IMR-90 (cell line): ENCODE results near the gene COG2. TPM values are rescaled to one million over a fixed set of nuclear protein-coding genes. Genes with fewer than 3 reads are reported as not detected.

ENCODE experiments used
- ATAC-seq: fragments of 200-7000 bp; cut with Tn5 transposase; 2 replicates; pipeline ENCODE4 v1.9.1; 2020; ENCODE audit warnings: low read depth, mild to moderate bottlenecking, moderate library complexity
- BruUV-seq: library from RNA; stranded (reverse); fragments of 400-500 nt; replicated peaks from 2 replicates; lab custom pipeline; 2021; lab: Mats Ljungman, UMichigan
- CTCF ChIA-PET: fragments of 300-600 bp; formaldehyde crosslinking; extraction: SDS; loops from one replicate; lab custom pipeline; 2021; ENCODE audit warnings: antibody characterized with exemption; lab: Yijun Ruan, JAX
- POLR2A ChIA-PET: fragments of 300-600 bp; sonication (Branson Sonifier 250); formaldehyde crosslinking; loops from one replicate; lab custom pipeline; 2022; ENCODE audit warnings: antibody characterized with exemption; ENCODE audit not compliant: unreplicated experiment; lab: Charles Lee
- DNase-seq: peaks from one replicate; pipeline ENCODE4 v3.0.0; 2013
- H2AFZ ChIP-seq: replicated peaks from 2 replicates; pipeline ENCODE3; 2013; ENCODE audit warnings: low read length, mild to moderate bottlenecking; ENCODE audit not compliant: poor library complexity
- H2AK5ac ChIP-seq: 2 replicates; pipeline ENCODE4 v1.6.1; 2013; ENCODE audit warnings: low read depth, low read length, inconsistent platforms
- H2AK9ac ChIP-seq: replicated peaks from 2 replicates; pipeline ENCODE3; 2013; ENCODE audit warnings: mild to moderate bottlenecking, low read depth, low read length, moderate library complexity; ENCODE audit not compliant: poor library complexity
- H2BK120ac ChIP-seq: 2 replicates; pipeline ENCODE4 v1.6.1; 2013; ENCODE audit warnings: low read depth, low read length, inconsistent platforms
- H2BK15ac ChIP-seq: 3 replicates; pipeline ENCODE4 v1.6.1; 2013; ENCODE audit warnings: low read depth, low read length, inconsistent platforms
- H2BK20ac ChIP-seq: 2 replicates; pipeline ENCODE4 v1.6.1; 2013; ENCODE audit warnings: low read depth, mild to moderate bottlenecking, inconsistent platforms, low read length, moderate library complexity
- H2BK5ac ChIP-seq: 2 replicates; pipeline ENCODE4 v1.6.1; 2013; ENCODE audit warnings: mild to moderate bottlenecking, low read depth, low read length, inconsistent platforms; ENCODE audit not compliant: poor library complexity, severe bottlenecking
- H3K14ac ChIP-seq: replicated peaks from 2 replicates; pipeline ENCODE4 v1.6.1; 2013; ENCODE audit warnings: low read depth, low read length, inconsistent platforms
- H3K18ac ChIP-seq: 2 replicates; pipeline ENCODE4 v1.6.1; 2013; ENCODE audit warnings: low read depth, low read length, control low read depth
- H3K23ac ChIP-seq: 2 replicates; pipeline ENCODE4 v1.6.1; 2013; ENCODE audit warnings: low read depth, low read length, inconsistent platforms
- H3K27ac ChIP-seq: 2 replicates; pipeline ENCODE4 v1.5.1; 2013; ENCODE audit warnings: mild to moderate bottlenecking, control low read depth, low read length; ENCODE audit not compliant: insufficient read depth
- H3K27me3 ChIP-seq: 2 replicates; pipeline ENCODE4 v1.6.1; 2013; ENCODE audit warnings: low read length; ENCODE audit not compliant: control insufficient read depth, insufficient read depth
- H3K36me3 ChIP-seq: 2 replicates; pipeline ENCODE4 v1.6.1; 2013; ENCODE audit warnings: low read length, mixed read lengths; ENCODE audit not compliant: control insufficient read depth, insufficient read depth
- H3K4ac ChIP-seq: 2 replicates; pipeline ENCODE4 v1.6.1; 2013; ENCODE audit warnings: low read depth, low read length, inconsistent platforms
- H3K4me1 ChIP-seq: 2 replicates; pipeline ENCODE4 v1.6.1; 2013; ENCODE audit warnings: low read length, mixed read lengths; ENCODE audit not compliant: control insufficient read depth, insufficient read depth
- H3K4me2 ChIP-seq: 2 replicates; pipeline ENCODE4 v1.6.1; 2013; ENCODE audit warnings: low read depth, mild to moderate bottlenecking, control low read depth, low read length, moderate library complexity
- H3K4me3 ChIP-seq: 2 replicates; pipeline ENCODE4 v1.5.1; 2013; ENCODE audit warnings: low read depth, mild to moderate bottlenecking, control low read depth, low read length, moderate library complexity; ENCODE audit not compliant: insufficient read depth
- H3K56ac ChIP-seq: 2 replicates; pipeline ENCODE4 v1.6.1; 2013; ENCODE audit warnings: low read length, inconsistent platforms; ENCODE audit not compliant: insufficient read depth; ENCODE audit errors: extremely low read depth
- H3K79me1 ChIP-seq, 2 experiments: 2 replicates each; pipeline ENCODE4 v1.6.1; 2013; ENCODE audit warnings: low read length in 2 of 2, inconsistent platforms in 1 of 2, low read depth in 1 of 2
- H3K9ac ChIP-seq: 2 replicates; pipeline ENCODE4 v1.6.1; 2013; ENCODE audit warnings: low read depth, low read length, control low read depth
- H3K9me1 ChIP-seq: 2 replicates; pipeline ENCODE4 v1.6.1; 2013; ENCODE audit warnings: low read length, inconsistent platforms; ENCODE audit not compliant: insufficient read depth
- H3K9me3 ChIP-seq: 2 replicates; pipeline ENCODE4 v1.6.1; 2013; ENCODE audit warnings: low read length; ENCODE audit not compliant: control insufficient read depth, insufficient read depth
- H4K20me1 ChIP-seq: 2 replicates; pipeline ENCODE4 v1.6.1; 2013; ENCODE audit warnings: low read length, inconsistent platforms; ENCODE audit not compliant: insufficient read depth
- H4K5ac ChIP-seq: 2 replicates; pipeline ENCODE4 v1.6.1; 2013; ENCODE audit warnings: mild to moderate bottlenecking, low read depth, low read length, control low read depth
- H4K8ac ChIP-seq, 2 experiments: 2 replicates each; pipeline ENCODE4 v1.6.1; 2013; ENCODE audit warnings: low read depth in 2 of 2, low read length in 2 of 2, control low read depth in 1 of 2, inconsistent platforms in 1 of 2
- H4K91ac ChIP-seq: 2 replicates; pipeline ENCODE4 v1.6.1; 2013; ENCODE audit warnings: low read depth, low read length, inconsistent platforms; ENCODE audit not compliant: insufficient read depth
- BHLHE40 ChIP-seq: fragments of 150-350 bp; IDR thresholded peaks from 2 replicates; pipeline ENCODE4 v1.6.1; 2016; ENCODE audit warnings: mild to moderate bottlenecking, low read depth, low read length
- FOS ChIP-seq: fragments of 150-350 bp; IDR thresholded peaks from 2 replicates; pipeline ENCODE4 v1.6.1; 2016; ENCODE audit warnings: low read depth, low read length
- MAFK ChIP-seq: IDR thresholded peaks from 2 replicates; pipeline ENCODE4 v1.6.1; 2012; ENCODE audit warnings: low read depth, low read length, improper control_type of control experiment
- MXI1 ChIP-seq: IDR thresholded peaks from 2 replicates; pipeline ENCODE4 v1.6.1; 2012; ENCODE audit warnings: low read depth, mild to moderate bottlenecking, low read length, moderate library complexity, borderline replicate concordance
- SMC3 ChIP-seq: fragments of 150-350 bp; IDR thresholded peaks from 2 replicates; pipeline ENCODE4 v1.6.1; 2016; ENCODE audit warnings: low read depth, mild to moderate bottlenecking, antibody characterized with exemption, low read length, moderate library complexity
- WGBS, 2 experiments: methylation state at CpG; one replicate each; pipeline versions ENCODE4 v1.1.5 to v1.1.7; 2013; ENCODE audit warnings: missing lambda C conversion rate in 2 of 2; ENCODE audit not compliant: insufficient read length in 1 of 2; ENCODE audit errors: extremely low coverage in 2 of 2; 5-methylcytosine and 5-hydroxymethylcytosine counted together
- dilution Hi-C: fragments of 300-500 bp; cut with HindIII; formaldehyde crosslinking; loops from one replicate; pipeline ENCODE4 v1.14.3; 2018; ENCODE audit warnings: low sequenced_read_pairs; ENCODE audit not compliant: unreplicated experiment
- in situ Hi-C: fragments of 300-500 bp; cut with MboI; formaldehyde crosslinking; loops from 3 replicates; pipeline ENCODE4 v1.14.3; 2019; ENCODE audit warnings: low sequenced_read_pairs, inconsistent platforms, mixed read lengths
- intact Hi-C: fragments of 100-400 bp; cut with micrococcal nuclease; formaldehyde crosslinking; loops from 2 replicates; pipeline ENCODE4 v1.10.0; 2022
- polyA plus RNA-seq, 3 experiments: library from polyadenylated mRNA; depleted of rRNA; stranded (reverse); fragments of >200 nt; gene quantifications; 2 replicates each; pipeline ENCODE4 v1.2.3, GENCODE V29; 2012; ENCODE audit warnings: low replicate concordance in 1 of 3
- total RNA-seq: library from RNA; depleted of rRNA; stranded (reverse); fragments of >200 nt; gene quantifications from 2 replicates; pipeline ENCODE4 v1.2.3, GENCODE V29; 2012
- TF ChIP-seq, protein P1 (sequence below): conservative IDR thresholded peaks from 2 replicates; pipeline ENCODE4 v1.5.1; 2012; ENCODE audit warnings: mild to moderate bottlenecking, low read depth, low read length, improper control_type of control experiment

Gene COG2
- total and polyA plus RNA-seq, 2 of the 4 experiments (the other 2 are of a cell fraction): 9.1 to 16.7 TPM

DNA sequence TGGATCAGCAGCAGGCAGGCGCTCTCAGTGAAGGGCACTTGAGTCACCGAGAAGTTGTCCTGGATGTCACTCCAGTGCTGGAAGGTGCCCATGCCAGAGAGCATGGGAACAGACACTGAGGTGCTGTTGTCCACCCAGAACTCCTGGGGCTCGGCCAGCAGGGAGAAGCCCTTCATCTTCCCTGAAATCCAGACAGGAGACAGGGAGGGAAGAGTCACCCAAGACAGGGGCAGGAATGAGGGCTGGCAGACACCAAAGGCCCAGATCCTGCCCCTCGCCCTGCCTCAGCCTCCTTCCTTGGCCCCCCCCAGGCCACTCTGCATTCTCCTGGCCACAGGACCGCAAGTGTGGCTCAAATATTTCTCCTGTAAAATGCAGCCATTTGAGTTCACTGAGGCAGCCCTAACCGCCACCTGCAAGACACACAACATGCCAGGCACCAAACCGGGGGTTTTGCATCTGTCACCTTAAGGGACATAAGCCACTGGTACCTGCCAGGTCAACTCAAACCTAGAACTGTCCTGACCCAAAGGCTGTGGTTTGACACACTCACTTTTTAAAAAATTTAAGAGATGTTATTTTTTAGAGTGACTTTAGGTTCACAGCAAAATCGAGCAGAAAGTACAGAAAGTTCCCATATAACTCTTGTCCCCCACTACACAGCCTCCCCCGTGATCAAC, 63.9 kb downstream of the COG2 start:
- Histone ChIP-seq H3K9me1 (no peaks in the 10 kb centered on the region), H2BK20ac (no peak overlapping the region), H3K4me1 (no peaks in the 10 kb centered on the region), H2BK5ac (no peak overlapping the region), H2BK15ac (no peak overlapping the region), H3K36me3 (no peaks in the 10 kb centered on the region), H3K4me2 (no peak overlapping the region), H2AFZ (no peak overlapping the region), H2AK9ac (no peak overlapping the region), H3K9me3 (no peaks in the 10 kb centered on the region), H4K5ac (no peak overlapping the region), H4K91ac (no peak overlapping the region), H3K4ac (no peak overlapping the region), H3K23ac (no peak overlapping the region), H3K56ac (no peak overlapping the region), H3K27ac (no peak overlapping the region), H4K8ac (no peak overlapping the region), H3K18ac (no peak overlapping the region), H2AK5ac (no peak overlapping the region), H2BK120ac (no peak overlapping the region), H3K14ac (no peak overlapping the region), H3K9ac (no peak overlapping the region), H3K79me1 (no peaks in the 10 kb centered on the region), H3K27me3 (peaks cover 6% of the 10 kb centered on the region), H4K20me1 (no peaks in the 10 kb centered on the region), H3K4me3 (no peak overlapping the region)
- WGBS, 2 experiments: 66% methylated on average over 3 of the region's 9 CpGs; no CpG with 5 or more reads in 1 of the 2 experiments
- CTCF ChIA-PET: no interaction called here
- in situ Hi-C loops (no loop called here), intact Hi-C loops (no loop called here), dilution Hi-C loops (no loop called here)
- BruUV-seq: no TSS peak
- ATAC-seq (no peak), DNase-seq (no peak)
- TF ChIP-seq, protein P1, sequence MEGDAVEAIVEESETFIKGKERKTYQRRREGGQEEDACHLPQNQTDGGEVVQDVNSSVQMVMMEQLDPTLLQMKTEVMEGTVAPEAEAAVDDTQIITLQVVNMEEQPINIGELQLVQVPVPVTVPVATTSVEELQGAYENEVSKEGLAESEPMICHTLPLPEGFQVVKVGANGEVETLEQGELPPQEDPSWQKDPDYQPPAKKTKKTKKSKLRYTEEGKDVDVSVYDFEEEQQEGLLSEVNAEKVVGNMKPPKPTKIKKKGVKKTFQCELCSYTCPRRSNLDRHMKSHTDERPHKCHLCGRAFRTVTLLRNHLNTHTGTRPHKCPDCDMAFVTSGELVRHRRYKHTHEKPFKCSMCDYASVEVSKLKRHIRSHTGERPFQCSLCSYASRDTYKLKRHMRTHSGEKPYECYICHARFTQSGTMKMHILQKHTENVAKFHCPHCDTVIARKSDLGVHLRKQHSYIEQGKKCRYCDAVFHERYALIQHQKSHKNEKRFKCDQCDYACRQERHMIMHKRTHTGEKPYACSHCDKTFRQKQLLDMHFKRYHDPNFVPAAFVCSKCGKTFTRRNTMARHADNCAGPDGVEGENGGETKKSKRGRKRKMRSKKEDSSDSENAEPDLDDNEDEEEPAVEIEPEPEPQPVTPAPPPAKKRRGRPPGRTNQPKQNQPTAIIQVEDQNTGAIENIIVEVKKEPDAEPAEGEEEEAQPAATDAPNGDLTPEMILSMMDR: no peak
- TF ChIP-seq MXI1 (no peak), BHLHE40 (no peak), FOS (no peak), MAFK (no peak), SMC3 (no peak)
- POLR2A ChIA-PET: no interaction called here
